ENCODE measurements around the gene SLC2A6. TPM values are rescaled to one million over a fixed set of nuclear protein-coding genes. Genes with fewer than 3 reads are reported as not detected.

SLC2A6 gene
- polyA plus RNA-seq, 2 donors: 0.69 TPM

GRCh38 chr9:133421615-133422542 lies 57.0 kb downstream of the SLC2A6 start, which contains the start of gene ADAMTS13:
TSS of gene ADAMTS13 (plus strand) at chr9:133422367. CDS start at chr9:133422444, 77 bp downstream.
- whole genome bisulfite sequencing, 2 donors: 52 to 64% methylated on average over 23 of the region's 23 CpGs

More at GRCh38 chr9:133421615-133422542, 57.0 kb downstream of the SLC2A6 start, which contains the start of gene ADAMTS13:
- Histone ChIP-seq H3K4me1 (ENCODE audit: control insufficient read depth in 2 of 2, insufficient read depth in 2 of 2, low read length in 1 of 2) (peaks cover 0 to under 1% of the 10 kb centered on the region in 2 donors), H3K27ac (ENCODE audit: low read depth in 2 of 2, low read length in 1 of 2) (no peak within 1 kb of the TSS), H3K36me3 (ENCODE audit: control insufficient read depth in 2 of 2, insufficient read depth in 2 of 2, low read length in 1 of 2) (peaks cover 0 to 3% of the 10 kb centered on the region in 2 donors), H3K27me3 (ENCODE audit: control insufficient read depth in 1 of 2, insufficient read depth in 2 of 2, low read length in 2 of 2) (no peaks in the 10 kb centered on the region), H3K4me3 (ENCODE audit: low read depth in 1 of 2, low read length in 2 of 2) (no peak within 1 kb of the TSS), H3K9me3 (ENCODE audit: control insufficient read depth in 2 of 2, insufficient read depth in 1 of 2, low read depth in 1 of 2, low read length in 1 of 2) (no peaks in the 10 kb centered on the region)

Other genes starting within 250 kb of the SLC2A6 start
- 10 to 100 TPM in 1 of 2 donors, 1 to 10 TPM in 1; 7.7 to 15.6 TPM for gene ABO, start 203.9 kb downstream of the SLC2A6 start, polyA plus RNA-seq
- 10 to 100 TPM; 17.0 to 21.7 TPM for gene SURF6, start 142.9 kb downstream of the SLC2A6 start, polyA plus RNA-seq
- gene MED22, start 131.0 kb downstream of the SLC2A6 start, polyA plus RNA-seq: 10 to 100 TPM in 1 of 2 donors, 1 to 10 TPM in 1; 7.3 to 12.0 TPM
- gene RPL7A, start 130.9 kb downstream of the SLC2A6 start, polyA plus RNA-seq: 1,000 to 10,000 TPM; 2,052 to 3,524 TPM
- gene SURF1, start 122.6 kb downstream of the SLC2A6 start, polyA plus RNA-seq: 10 to 100 TPM; 34.2 to 41.2 TPM
- 10 to 100 TPM; 32.9 to 36.4 TPM for gene SURF2, start 122.5 kb downstream of the SLC2A6 start, polyA plus RNA-seq
- 10 to 100 TPM; 39.7 to 64.7 TPM for gene SURF4, start 103.0 kb downstream of the SLC2A6 start, polyA plus RNA-seq
- 1 to 10 TPM in 1 of 2 donors, under 1 TPM in 1; 0.49 to 1.3 TPM for gene STKLD1, start 102.7 kb downstream of the SLC2A6 start, polyA plus RNA-seq
- 10 to 100 TPM; 10.6 to 15.2 TPM for gene REXO4, start 61.1 kb downstream of the SLC2A6 start, polyA plus RNA-seq
- 1 to 10 TPM; 1.2 to 4.3 TPM for gene ADAMTS13, start 56.7 kb downstream of the SLC2A6 start, polyA plus RNA-seq
- gene CACFD1, start 19.1 kb downstream of the SLC2A6 start, polyA plus RNA-seq: 1 to 10 TPM; 7.0 to 7.9 TPM
- not detected for gene MYMK, start 45.9 kb upstream of the SLC2A6 start, polyA plus RNA-seq
- gene ADAMTSL2, start 55.6 kb upstream of the SLC2A6 start, polyA plus RNA-seq: 1 to 10 TPM in 1 of 2 donors, under 1 TPM in 1; 0.60 to 1.0 TPM
- gene FAM163B, start 130.3 kb upstream of the SLC2A6 start, polyA plus RNA-seq: not detected
- under 1 TPM in 1 of 2 donors, not detected in 1; 0.01 TPM for gene DBH, start 157.3 kb upstream of the SLC2A6 start, polyA plus RNA-seq